H1 (cell line): ENCODE measurements around the gene VGLL4. TPM values are rescaled to one million over a fixed set of nuclear protein-coding genes. Genes with fewer than 3 reads are reported as not detected.

Experiments used
- ATF3 ChIP-seq: IDR thresholded peaks from 2 replicates; pipeline ENCODE4 v1.6.1; 2011; ENCODE audit warnings: low read depth, mild to moderate bottlenecking, low read length; ENCODE audit not compliant: insufficient read depth
- CBX5 ChIP-seq: fragments of 300-800, 300-1000 bp; sonication (generic); IDR thresholded peaks from 2 replicates; pipeline ENCODE4 v1.7.1; 2016; ENCODE audit warnings: antibody characterized with exemption, low read length, low read depth
- MAFK ChIP-seq: IDR thresholded peaks from 2 replicates; pipeline ENCODE4 v1.6.1; 2012; ENCODE audit warnings: low read depth, mild to moderate bottlenecking, improper control_type of control experiment, low read length
- NANOG ChIP-seq: IDR thresholded peaks from 2 replicates; pipeline ENCODE4 v1.6.1; 2011; ENCODE audit warnings: low read length, low read depth, mild to moderate bottlenecking, inconsistent platforms; ENCODE audit not compliant: insufficient read depth, poor library complexity, severe bottlenecking
- SP2 ChIP-seq: IDR thresholded peaks from 2 replicates; pipeline ENCODE4 v1.6.1; 2012; ENCODE audit warnings: mild to moderate bottlenecking, low read length, inconsistent platforms
- polyA plus RNA-seq, 7 experiments: library from polyadenylated mRNA; depleted of rRNA in 3 of 7; stranded (reverse) in 5 of 7; unstranded in 2 of 7; fragments of >200 nt in 5 of 7; fragments of 200-250 nt in 2 of 7; gene quantifications; 1 replicate in 5 of 7; 2 replicates in 1 of 7; 4 replicates in 1 of 7; pipeline versions ENCODE4 v1.2.1 to v1.2.3, GENCODE V29; 2011 to 2013; ENCODE audit warnings: missing spikeins in 2 of 7, mixed read lengths in 2 of 7
- total RNA-seq: library from RNA; stranded (reverse); fragmentation: NEBNext Ultra II Directional; extraction: Animal tissue kit (Norgen Biotek cat#: 25700); gene quantifications from 2 replicates; pipeline ENCODE4 v1.2.1, GENCODE V29; 2021

VGLL4 gene
- total and polyA plus RNA-seq, 2 of the 8 experiments (the other 6 are each of a cell fraction or from before 2014, with no cell fraction given) = 45.1 to 50.0 TPM

GRCh38 chr3:11568503-11569155 lies 75.1 kb downstream of the VGLL4 start (continued):
- TF ChIP-seq MAFK = no peak
- no peak for TF ChIP-seq NANOG
- TF ChIP-seq SP2 = no peak
- no peak for TF ChIP-seq CBX5
- no peak for TF ChIP-seq ATF3
